GM19438 (cell line): ENCODE measurements around the gene VTA1.
"Not testable (repeated sequence)": the region's sequence is repeated elsewhere in the genome, so short reads cannot be mapped to it uniquely, and the experiment has no call there.

Experiments used
- ATAC-seq: cut with Tn5 transposase; IDR thresholded peaks from one replicate; pipeline ENCODE4 v1.9.1; 2021; ENCODE audit warnings: low read depth; ENCODE audit not compliant: unreplicated experiment

VTA1 gene

DNA sequence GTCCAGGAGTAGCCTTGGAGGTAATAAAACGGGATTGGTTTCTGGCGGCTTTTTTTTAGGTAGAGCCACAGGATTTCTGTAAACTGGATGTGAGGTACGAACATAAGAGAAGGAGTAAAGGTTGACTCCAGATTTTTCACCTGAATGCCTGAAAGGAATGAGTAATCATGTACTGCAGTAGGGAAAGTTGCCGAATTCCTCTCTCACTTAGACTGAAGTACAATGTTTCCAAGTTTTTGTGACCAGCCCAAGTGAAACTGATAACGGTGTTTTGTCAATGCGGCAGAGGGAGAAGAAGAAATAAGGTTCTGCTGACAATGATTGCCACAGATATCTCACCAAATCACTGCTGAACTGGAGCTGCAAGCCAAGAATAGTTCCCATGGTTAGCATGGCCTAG is 75.0 kb downstream of the VTA1 start:
- ATAC-seq: no peak

DNA sequence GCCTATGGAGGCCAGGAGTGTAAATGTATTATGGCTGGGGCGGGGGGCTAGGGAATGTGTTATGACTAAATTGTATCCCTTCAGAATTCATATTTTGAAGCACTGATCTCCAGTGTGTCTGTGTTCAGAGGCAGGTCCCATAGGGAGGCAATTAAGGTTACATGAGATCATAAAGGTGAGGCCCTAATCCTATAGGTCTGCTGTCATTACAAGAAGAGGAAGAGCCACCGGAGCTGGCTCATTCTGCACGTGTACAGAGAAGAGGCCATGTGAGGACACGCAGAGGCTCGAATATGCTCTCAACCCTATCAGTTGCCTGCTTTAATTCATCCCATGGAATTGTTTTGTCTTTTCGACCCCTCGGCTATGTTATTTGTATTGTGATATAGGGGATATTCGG is 76.9 kb downstream of the VTA1 start:
- ATAC-seq: no peak

DNA sequence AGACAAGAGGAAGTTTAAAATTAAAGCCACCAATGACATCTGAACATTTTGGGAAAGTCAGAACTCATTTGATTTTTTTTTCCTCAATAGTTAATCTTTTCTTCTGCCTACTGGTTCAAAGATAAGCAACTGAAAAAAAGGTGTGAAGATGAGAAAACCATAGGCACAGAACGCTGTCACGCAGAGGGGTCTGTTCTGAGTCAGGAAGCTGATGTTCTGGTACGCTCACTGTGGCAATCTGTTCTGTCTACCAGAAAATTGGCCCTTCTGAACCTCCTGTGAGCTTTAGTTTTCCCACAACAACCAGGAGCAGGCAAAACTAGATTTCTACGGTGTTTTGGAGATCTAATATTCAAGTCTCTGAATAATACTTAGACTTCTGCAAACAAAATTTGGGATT is 78.1 kb downstream of the VTA1 start:
- no peak for ATAC-seq

DNA sequence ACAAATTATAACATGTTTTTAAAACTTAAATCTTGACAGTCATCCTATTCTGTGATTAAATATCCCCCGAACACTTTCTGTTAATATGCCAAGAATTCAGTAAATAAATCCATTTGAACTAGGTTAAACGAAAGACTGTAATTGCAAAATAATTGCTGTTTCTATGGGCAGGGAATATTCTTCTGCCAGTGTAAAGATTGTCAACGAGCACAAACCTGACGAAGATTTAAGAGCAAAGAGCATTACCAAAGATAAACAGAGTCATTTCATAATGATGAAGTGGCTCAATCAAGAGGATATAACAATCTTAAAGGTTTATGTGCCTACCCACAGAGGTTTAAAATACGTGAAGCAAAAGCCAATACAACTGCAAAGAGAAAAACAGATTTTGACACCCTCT is 78.5 kb downstream of the VTA1 start:
- ATAC-seq: no peak

DNA sequence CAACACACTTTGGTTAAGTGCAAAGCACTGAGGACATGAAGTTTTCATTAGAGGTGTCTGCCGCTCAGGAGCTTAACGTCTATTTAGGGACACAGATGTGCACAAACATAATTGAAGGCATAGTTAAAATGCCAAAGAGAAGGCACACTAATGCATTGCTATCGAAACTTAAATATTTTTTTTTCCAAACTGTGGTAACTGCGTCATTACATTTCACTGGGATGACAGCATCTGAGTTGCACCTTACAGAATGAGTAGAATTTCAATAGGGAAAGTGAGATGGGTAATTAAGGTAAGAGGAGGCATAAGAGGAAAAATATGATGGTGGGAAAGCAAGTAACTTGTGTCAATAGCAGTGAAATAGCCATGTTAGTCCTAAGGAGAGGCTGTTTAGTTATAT is 79.7 kb downstream of the VTA1 start:
- ATAC-seq: no peak

DNA sequence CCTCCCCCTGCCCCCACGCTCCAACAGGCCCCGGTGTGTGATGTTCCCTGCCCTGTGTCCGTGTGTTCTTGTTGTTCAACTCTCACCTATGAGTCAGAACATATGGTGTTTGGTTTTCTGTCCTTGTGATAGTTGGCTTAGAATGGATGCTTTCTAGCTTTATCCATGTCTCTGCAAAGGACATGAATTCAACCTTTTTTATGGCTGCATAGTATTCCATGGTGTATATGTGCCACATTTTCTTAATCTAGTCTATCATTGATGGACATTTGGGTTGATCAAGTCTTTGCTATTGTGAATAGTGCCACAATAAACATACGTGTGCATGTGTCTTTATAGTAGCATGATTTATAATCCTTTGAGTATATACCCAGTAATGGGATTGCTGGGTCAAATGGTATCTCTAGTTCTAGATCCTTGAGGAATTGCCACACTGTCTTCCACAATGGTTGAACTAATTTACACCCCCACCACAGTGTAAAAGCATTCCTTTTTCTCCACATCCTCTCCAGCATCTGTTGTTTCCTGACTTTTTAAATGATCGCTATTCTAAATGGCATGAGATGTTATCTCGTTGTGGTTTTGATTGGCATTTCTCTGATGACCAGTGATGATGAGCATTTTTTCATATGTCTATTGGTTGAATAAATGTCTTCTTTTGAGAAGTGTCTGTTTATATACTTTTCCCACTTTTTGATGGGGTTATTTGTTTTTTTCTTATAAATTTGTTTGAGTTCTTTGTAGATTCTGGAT is 82.6 kb downstream of the VTA1 start:
- not testable (repeated sequence) for ATAC-seq

GRCh38 chr6:142232206-142233044 is 85.4 kb downstream of the VTA1 start:
- peak; percentile 83 for ATAC-seq

DNA sequence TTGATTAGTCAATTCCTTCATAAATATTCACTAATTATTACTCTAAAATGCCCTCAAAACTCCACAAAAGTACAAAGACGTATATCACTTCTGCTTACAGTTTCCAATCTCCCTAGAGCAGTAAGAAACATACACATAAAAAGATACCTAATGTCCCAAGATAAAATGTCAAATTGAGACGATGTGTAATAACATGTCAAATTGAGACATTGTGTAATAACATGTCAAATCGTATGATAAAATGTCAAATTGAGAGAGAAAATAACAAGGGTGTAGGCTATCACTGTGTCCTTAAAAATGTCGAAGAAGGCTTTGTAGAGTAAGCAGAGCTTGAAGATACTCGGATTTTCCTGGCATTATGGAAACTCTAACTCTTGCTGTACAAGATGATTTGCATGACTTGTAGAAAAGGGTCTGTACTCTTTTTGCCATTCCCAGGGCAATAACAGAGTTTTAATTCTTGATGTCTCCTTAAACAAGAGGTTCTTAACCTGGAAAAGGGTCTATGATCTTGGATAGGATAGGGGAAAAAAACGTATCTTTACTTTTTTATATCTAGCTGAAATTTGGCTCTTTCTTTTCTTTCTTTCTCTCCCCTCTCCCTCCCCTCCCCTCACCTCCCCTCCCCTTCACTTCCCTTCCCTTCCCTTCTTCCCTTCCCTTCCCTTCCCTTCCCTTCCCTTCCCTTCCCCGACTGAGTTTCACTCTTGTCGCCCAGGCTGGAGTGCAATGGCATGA is 87.1 kb downstream of the VTA1 start:
- ATAC-seq: no peak

DNA sequence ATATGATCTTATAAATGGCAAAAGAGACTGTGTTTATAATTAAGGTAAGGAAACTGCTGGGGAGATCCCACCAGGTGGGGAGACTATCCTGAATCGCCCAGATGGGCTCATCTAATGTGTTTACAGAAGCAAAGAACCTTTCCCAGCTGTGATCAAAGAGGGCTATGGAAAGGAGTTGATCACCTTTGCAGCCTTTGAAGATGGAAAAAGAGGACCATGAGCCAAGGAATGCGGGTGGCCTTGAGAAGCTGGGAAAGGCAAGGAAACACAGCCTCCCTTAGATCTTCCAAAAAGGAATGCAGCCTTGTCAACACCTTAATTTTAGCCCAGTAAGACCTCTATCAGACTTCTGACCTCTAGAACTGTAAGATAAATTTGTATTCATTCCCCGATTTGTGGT is 88.2 kb downstream of the VTA1 start:
- ATAC-seq: no peak

- no peak for ATAC-seq
These were observed 88.7 kb downstream of the VTA1 start for GRCh38 chr6:142235791-142236190.

DNA sequence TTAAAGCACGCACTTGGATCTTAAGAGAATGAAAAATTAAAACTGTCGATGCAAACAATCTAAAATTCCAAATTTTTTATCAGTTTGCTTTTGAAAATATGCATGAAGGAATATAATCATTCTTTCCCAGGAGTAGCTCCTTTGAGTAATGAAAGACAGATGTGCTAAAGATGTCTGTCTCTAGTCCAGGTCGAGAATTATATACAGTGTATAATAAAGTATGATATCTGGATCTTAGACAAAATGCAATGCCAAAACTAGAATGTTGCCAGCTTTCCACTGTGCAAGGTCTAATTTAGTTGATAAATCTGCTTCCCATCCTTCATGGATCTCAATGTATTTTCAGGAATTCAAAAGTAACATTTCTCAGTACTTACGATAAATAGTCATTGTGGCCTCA is 89.6 kb downstream of the VTA1 start:
- ATAC-seq: no peak

GRCh38 chr6:142238881-142239280 is 91.8 kb downstream of the VTA1 start:
- no peak for ATAC-seq

DNA sequence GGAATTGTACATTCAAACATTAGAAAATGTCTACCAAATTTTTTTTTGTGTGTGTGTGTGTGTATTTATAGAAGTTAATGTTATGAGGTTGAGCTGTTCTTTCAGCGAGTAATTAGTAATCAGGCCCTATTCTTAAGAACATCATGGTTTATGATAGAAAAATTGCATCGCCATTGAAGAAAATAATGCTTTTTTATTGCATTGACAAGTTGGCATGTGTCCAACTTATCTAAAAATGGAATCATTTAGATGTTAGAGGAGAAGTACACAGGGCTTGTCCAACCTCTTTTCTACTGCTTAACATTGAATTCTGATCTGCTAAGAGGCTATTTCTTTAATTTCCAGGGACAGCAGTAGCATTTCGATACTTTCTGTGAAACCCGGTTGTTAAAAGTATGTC is 93.1 kb downstream of the VTA1 start:
- no peak for ATAC-seq

DNA sequence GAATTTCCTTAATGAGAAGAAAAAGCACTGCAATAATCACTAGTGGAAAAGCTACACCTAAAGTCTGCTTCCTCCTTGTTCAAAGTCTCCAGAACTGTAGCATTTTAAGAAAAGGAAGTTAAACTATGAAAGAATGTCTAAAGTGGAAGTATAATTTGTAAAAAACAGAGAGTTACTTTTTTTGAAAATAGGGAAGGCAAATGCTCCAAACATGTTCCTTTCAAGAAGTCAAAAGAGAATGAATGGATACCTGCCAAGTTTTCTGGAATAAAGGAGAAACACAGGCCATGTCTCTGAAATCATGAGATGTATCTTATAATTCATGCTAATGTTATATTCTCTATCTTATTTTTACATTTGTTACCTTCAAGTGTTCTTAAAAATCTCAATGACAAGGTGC is 94.0 kb downstream of the VTA1 start:
- no peak for ATAC-seq

- no peak for ATAC-seq
These were observed 95.2 kb downstream of the VTA1 start for GRCh38 chr6:142242269-142242668.

DNA sequence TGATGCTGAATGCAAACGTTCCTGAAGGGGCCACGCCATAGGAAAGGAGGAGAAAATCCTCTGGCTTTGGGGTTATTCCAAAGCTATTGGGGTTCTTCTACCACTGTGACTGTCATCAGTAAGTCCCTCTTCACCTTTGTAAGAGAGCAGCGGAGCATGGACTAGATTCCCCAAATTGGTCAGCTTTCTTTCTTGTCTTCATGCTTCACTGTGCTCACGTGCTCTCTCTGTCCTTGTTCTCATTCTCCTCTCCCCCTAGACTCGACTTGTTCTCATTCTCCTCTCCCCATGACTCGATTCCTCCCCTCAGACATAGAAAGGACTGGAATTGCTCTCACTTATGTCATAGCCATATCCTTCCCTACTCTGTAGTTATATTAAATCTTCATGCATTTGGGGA is 99.9 kb downstream of the VTA1 start:
- no peak for ATAC-seq

- ATAC-seq: no peak
These were observed 102.2 kb downstream of the VTA1 start for GRCh38 chr6:142249266-142249665.

DNA sequence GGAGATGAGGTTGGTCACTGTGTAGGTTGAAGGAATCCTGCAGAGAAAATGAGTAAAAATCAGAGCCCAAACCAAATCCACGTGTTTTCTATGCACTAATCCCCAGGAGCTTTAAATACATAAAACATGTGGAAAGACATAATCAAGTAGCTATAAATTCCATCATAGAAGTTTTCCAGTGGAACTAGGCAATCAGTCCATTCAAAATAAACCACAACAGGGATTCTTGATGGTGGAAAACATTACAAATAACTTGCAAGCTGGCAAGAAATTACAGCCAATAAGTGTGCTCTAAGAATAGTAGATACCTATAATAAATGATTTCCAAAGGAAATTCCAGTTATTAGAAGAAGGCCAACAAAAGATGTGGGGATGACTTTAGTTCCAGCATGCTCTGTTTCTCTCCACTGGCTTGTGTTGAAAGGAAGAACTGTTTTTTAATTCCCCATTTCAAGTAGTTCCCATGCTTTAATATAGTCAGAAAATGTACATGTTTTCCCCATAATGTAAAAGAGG is 104.9 kb downstream of the VTA1 start:
- no peak for ATAC-seq

DNA sequence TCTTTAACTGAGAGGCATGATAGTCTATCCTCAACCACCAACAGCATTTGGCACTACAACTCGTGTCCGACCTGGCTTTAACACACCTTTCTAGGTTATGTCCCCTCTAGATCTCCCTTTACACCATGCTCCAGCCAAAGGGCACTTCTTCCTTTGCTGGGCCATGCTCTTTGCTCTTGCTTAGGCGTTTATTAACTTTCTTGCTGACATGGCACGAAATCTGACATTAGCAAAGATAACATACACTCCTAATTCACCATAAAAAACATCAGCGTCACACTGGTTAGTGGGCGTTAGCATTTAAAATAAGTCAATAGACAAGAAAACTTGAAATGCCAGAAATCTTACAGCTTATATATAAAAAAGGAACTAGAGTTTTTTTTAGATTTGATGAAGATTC is 107.5 kb downstream of the VTA1 start:
- no peak for ATAC-seq

- ATAC-seq: no peak
These were observed 108.7 kb downstream of the VTA1 start for GRCh38 chr6:142255785-142256184.

DNA sequence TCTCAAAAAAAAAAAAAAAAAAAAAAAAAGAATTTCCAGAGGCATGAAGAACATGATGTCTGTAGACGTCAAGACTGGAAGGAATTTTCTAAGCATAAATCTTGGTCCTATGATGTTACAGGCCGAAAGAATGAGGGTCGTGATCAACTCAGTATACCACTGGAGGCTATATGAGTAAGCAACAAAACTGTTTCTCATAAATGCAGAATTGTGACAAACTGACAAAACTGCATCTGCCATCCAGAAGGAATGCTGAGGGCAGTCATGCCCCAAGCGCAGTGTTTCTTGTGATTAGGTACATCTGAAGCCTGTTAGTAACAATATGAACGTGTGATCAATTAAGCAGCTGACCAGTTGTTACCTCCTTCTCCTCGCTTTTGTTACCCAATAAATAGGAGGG is 111.2 kb downstream of the VTA1 start:
- ATAC-seq: no peak
